Measurements from ENCODE around the gene RFX4.
A peak's percentile ranks its signal among the peaks of the same experiment; 100 is the strongest.

The RFX4 gene

DNA sequence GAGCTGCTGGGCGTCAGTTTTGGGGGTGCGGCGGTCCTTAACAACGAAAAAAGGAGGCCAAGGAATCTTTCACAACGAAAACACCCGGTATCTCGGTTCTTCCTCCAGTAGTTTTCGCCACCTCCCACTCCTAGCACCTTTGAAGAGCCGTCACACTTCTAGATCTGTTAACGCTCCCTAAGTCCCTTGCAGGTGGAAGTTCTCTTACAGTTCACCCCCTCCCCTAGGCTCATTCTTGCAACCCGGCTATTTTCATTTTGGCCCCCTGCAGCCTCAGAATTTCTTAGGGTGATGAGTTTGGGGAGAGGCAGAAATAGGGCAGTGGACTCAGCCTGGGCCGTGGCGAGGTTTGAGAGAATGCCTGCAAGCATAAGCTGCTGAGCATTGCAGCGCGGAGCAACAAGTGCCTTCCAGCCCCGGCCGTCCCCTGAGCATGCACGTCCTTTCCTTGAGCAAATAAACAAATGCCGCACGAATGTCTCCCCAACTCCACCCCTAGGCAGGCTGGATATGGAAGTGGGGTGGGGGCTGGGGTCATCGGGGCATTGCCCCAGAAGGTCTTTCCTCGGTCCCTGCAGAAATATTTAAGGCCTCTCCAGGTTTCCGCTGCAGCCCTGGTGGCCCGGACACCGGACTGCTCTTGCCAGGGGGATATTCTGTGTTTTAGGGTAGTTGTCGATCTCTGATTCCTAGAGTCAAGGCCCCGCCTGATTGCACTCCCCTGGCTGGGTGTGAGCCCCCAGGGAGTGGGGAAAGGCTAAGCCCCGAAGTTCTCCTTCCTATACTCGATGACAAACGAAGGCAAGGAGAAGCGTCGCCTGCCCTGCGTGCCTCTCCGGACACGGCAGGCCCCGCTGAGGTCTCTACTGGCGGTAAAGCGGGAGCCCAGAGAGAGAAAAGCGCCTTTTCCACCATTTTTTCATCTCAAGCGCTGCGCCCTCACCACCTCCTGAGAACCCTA is 1.6 kb downstream of the RFX4 start:
- TF ChIP-seq, protein P1, sequence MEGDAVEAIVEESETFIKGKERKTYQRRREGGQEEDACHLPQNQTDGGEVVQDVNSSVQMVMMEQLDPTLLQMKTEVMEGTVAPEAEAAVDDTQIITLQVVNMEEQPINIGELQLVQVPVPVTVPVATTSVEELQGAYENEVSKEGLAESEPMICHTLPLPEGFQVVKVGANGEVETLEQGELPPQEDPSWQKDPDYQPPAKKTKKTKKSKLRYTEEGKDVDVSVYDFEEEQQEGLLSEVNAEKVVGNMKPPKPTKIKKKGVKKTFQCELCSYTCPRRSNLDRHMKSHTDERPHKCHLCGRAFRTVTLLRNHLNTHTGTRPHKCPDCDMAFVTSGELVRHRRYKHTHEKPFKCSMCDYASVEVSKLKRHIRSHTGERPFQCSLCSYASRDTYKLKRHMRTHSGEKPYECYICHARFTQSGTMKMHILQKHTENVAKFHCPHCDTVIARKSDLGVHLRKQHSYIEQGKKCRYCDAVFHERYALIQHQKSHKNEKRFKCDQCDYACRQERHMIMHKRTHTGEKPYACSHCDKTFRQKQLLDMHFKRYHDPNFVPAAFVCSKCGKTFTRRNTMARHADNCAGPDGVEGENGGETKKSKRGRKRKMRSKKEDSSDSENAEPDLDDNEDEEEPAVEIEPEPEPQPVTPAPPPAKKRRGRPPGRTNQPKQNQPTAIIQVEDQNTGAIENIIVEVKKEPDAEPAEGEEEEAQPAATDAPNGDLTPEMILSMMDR (IDR thresholded peaks at IDR 0.05; ENCODE audit: low read depth, low read length), result no peak
- DNase-seq (ENCODE audit: low read depth in 2 of 2), result no peak
- H3K4me3 ChIP-seq (replicated peaks in 1 of 2; ENCODE audit: low read depth in 2 of 2, low read length in 2 of 2), result no peak overlapping the region

DNA sequence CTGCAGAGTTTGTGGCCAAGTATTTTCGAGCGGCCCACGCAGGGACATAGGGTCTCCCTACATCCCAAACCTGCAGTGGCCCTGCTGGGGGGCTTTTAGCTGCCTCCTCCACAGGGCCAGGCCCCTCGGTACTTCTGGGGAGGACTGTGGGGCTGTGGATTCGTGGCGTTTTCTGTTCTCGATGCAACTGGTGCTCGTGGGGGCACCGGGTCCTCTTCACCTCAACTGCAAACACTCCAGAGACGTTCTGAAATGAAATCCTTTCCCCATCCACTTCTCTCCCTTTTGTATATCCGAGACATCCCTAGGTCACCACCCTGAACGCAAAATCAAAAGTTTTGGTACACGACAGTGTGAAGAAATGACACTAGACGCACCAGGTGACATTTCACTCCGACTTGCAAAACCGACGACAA is 2.3 kb downstream of the RFX4 start:
- TF ChIP-seq, protein P1 (IDR thresholded peaks at IDR 0.05; ENCODE audit: low read depth, low read length), result no peak
- H3K4me3 ChIP-seq (replicated peaks in 1 of 2; ENCODE audit: low read depth in 2 of 2, low read length in 2 of 2), result no peak overlapping the region
- no peak for DNase-seq (ENCODE audit: low read depth in 2 of 2)

DNA sequence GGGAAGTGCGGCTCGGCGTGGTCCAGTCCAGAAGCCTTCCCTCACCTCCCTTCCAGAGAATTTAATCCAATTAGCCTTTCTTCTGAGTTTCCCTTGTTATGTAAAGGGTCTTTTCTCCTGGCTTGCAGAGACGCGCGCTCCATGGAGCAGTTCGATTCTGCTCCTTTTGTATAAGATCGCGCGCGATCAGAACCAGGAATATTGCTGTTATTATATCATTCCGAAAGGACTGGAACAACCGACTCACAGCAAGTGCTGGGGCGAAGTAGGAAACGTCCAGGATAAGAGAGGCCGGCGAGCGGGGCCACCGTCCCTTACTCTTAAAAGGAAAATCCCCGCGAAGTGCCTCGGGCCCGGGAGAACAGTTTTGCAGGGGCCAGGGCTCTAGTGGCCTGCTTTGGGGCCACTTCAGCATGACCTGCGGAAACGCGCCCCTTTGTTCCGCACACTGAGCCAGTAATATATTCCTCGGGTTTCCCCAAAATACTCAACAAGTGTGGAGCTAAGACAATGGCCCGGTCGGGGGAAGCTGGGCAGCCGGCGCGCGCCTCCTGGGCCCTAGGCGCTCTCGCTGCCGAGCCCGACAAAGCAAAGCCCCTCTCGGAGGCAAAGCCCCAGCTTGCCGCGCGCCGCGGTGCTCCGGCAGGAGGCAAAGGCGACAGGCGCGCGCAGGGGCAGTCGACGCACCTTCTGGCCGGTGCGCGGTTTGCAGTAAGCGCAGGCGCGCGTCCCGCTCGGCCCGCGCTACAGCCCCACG is 2.9 kb downstream of the RFX4 start:
- peak in 1 of 2 donors; percentile 9 for DNase-seq (ENCODE audit: low read depth in 2 of 2)
- no peak overlapping the region for H3K4me3 ChIP-seq (replicated peaks in 1 of 2; ENCODE audit: low read depth in 2 of 2, low read length in 2 of 2)
- TF ChIP-seq, protein P1 (IDR thresholded peaks at IDR 0.05; ENCODE audit: low read depth, low read length), result no peak

DNA sequence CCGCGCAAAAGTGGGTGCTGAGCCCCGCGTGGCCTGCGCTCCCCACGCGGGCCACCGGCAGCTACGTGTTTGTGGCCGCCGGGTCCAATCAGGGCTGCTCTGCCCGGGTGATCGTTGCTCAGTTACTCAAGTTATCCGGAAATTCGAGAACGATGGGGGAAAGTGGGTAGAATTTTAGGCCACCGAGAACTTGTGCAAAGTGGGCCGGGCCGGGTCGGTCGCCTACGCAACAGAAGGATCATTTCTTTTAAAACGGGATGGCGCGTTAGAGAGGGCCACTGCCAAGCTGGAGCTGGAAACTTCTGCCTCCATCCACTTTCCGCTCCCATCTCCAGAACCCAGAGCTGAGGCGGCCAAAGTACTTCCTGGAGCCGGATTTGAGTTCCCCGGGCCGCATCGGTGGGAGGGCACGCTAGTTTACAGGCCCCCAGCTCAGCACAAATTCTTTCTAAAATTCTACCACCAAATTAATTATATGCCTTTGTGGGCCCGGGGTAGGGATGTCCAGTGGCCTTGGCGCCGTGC is 3.5 kb downstream of the RFX4 start:
- TF ChIP-seq, protein P1 (IDR thresholded peaks at IDR 0.05; ENCODE audit: low read depth, low read length), result no peak
- no peak overlapping the region for H3K4me3 ChIP-seq (replicated peaks in 1 of 2; ENCODE audit: low read depth in 2 of 2, low read length in 2 of 2)
- DNase-seq (ENCODE audit: low read depth in 2 of 2), result peak in 1 of 2 donors; percentile 13

DNA sequence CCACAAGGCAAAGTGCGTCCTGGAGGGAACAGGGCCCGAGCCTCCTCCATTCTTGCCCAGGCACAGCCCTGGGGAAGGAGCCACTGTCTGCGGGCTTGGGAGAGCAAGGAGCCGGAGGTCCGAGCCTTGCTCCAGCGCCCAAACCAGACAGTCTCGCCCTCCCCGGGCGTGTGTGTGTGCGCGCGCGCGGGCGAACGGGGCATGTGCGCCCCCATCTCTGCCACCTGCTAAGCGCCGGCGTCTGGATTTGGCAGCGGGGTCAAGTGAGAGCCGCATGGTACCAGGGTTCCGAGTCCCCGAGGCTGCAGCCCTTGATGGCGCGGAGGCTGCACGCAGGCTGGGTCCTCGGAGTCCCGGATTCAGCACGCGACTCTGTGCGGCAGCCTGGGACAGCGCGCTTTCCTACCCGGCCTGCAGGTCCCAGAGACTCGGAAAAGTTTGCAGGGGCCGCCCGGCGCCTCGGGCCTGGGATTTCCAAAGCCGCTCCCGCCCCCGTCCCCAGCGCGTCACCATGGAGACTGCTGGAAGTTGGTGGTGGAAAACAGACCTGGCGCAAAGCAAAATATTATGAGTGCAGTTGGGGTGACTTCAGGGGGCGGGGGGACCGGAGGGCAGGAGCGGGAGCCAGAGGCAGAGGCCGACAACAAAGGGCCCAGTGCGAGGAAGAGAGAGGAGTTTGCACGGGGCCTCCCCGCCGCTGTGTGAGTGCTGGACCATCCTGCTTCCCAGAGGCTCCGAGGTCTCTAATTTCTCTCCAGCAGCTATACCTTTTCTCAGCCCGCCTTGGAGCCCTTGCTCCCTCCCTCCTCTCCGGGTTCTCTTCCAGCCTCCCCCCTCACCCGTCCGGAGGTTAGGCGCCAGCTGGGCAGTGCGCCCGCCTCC is 4.2 kb downstream of the RFX4 start:
- TF ChIP-seq, protein P1 (IDR thresholded peaks at IDR 0.05; ENCODE audit: low read depth, low read length), result no peak
- no peak for DNase-seq (ENCODE audit: low read depth in 2 of 2)
- no peak overlapping the region for H3K4me3 ChIP-seq (replicated peaks in 1 of 2; ENCODE audit: low read depth in 2 of 2, low read length in 2 of 2)

DNA sequence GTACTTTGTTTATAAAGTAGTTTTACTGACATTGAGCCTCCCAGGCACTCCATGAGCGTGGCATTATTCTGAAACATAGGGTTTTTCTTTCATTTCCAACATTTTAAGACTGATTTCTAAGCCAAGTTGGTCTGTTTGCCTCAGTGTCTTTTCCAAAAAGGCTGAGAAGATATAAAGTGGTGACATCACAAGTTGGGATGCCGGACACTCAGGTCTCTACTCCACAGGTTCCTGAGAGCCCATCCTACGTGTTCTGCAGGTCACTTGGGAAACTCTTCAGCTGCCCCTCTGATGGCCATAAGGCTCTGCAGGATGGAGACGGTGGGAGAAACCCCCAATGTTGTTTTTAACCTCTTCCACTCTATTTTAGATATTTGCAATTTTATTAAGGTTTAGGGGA is 6.0 kb downstream of the RFX4 start:
- TF ChIP-seq, protein P1 (IDR thresholded peaks at IDR 0.05; ENCODE audit: low read depth, low read length), result no peak
- DNase-seq (ENCODE audit: low read depth in 2 of 2), result no peak

More for the DNA sequence above, 6.0 kb downstream of the RFX4 start:
- no peak overlapping the region for H3K4me3 ChIP-seq (replicated peaks in 1 of 2; ENCODE audit: low read depth in 2 of 2, low read length in 2 of 2)

Measured in cardiac fibroblast (primary cell).